ENCODE results near the gene TRIM71. TPM values are rescaled to one million over a fixed set of nuclear protein-coding genes. Genes with fewer than 3 reads are reported as not detected.
A peak's percentile ranks its signal among the peaks of the same experiment; 100 is the strongest.

The TRIM71 gene
- total and polyA plus RNA-seq, 2 of the 13 experiments (the other 11 are each of a cell fraction or from before 2014, with no cell fraction given) = 21.7 to 76.9 TPM

- TF ChIP-seq ZHX2 (IDR thresholded peaks at IDR 0.05; ENCODE audit: low read depth) = no peak
- no peak for TF ChIP-seq ZHX2 (CRISPR knock-in tag; IDR thresholded peaks at IDR 0.05; ENCODE audit: borderline replicate concordance)
- TF ChIP-seq ZNF670 (CRISPR knock-in tag; IDR thresholded peaks at IDR 0.05; ENCODE audit: borderline replicate concordance) = no peak
- no peak; the same call in 1 of the 2 replicates for TF ChIP-seq ZBTB34 (CRISPR knock-in tag; IDR thresholded peaks at IDR 0.05)
- TF ChIP-seq MLXIP (CRISPR knock-in tag; IDR thresholded peaks at IDR 0.05; ENCODE audit: borderline replicate concordance) = no peak
- TF ChIP-seq PHF8 (CRISPR knock-in tag; IDR thresholded peaks at IDR 0.05) = 0 out of 2 replicates have a peak, but pooled peaks have one; percentile 11
- peak; percentile 62; the same call in 1 of the 2 replicates for TF ChIP-seq MED13 (CRISPR knock-in tag; IDR thresholded peaks at IDR 0.05)
- TF ChIP-seq ZBTB2 (CRISPR knock-in tag; IDR thresholded peaks at IDR 0.05; ENCODE audit: low read depth) = no peak
- TF ChIP-seq ZNF558 (CRISPR knock-in tag; IDR thresholded peaks at IDR 0.05; ENCODE audit: borderline replicate concordance) = peak; percentile 74; the same call in 1 of the 2 replicates
- peak; percentile 66 for TF ChIP-seq MAX (IDR thresholded peaks at IDR 0.05)
- TF ChIP-seq HMGA1 (CRISPR knock-in tag; conservative IDR thresholded peaks at IDR 0.05) = no peak
- peak; percentile 74 for TF ChIP-seq NR2F6 (IDR thresholded peaks at IDR 0.05)
- peak; percentile 60; the same call in 1 of the 2 replicates for TF ChIP-seq NR2F6 (CRISPR knock-in tag; IDR thresholded peaks at IDR 0.05)
- TF ChIP-seq ZNF629 (CRISPR knock-in tag; conservative IDR thresholded peaks at IDR 0.05) = peak; percentile 82
- no peak for TF ChIP-seq ZNF724P (CRISPR knock-in tag; IDR thresholded peaks at IDR 0.05; ENCODE audit: borderline replicate concordance)
- peak; percentile 70; the same call in 1 of the 2 replicates for TF ChIP-seq RELA (CRISPR knock-in tag; IDR thresholded peaks at IDR 0.05)
These were observed 22.5 kb downstream of the TRIM71 start (continued) for GRCh38 chr3:32840086-32840841.

All from HepG2 (cell line).